KBM-7 (cell line): ENCODE measurements around the gene BAG5.

Experiments used
- DNase-seq: peaks from one replicate; pipeline ENCODE4 v3.0.0-alpha.2; 2015
- in situ Hi-C: fragments of 300-500 bp; cut with MboI; formaldehyde crosslinking; loops from 2 replicates; pipeline ENCODE4 v1.14.3; 2020; ENCODE audit warnings: low sequenced_read_pairs, low pct_unique_long_range_greater_than_20kb, mixed read lengths

Gene BAG5

GRCh38 chr14:103537175-103537990, 25.1 kb downstream of the BAG5 start:
- in situ Hi-C loops, result no loop called here
- DNase-seq, result no peak

- in situ Hi-C loops, result no loop called here
- no peak for DNase-seq
Measured at GRCh38 chr14:103536693-103537092, 25.8 kb downstream of the BAG5 start.

- DNase-seq, result no peak
- in situ Hi-C loops, result no loop called here
Measured at GRCh38 chr14:103535891-103536565, 26.4 kb downstream of the BAG5 start.

GRCh38 chr14:103535081-103535890, 27.2 kb downstream of the BAG5 start:
- no peak for DNase-seq
- in situ Hi-C loops, result no loop called here

- DNase-seq, result no peak
- in situ Hi-C loops, result no loop called here
Measured at GRCh38 chr14:103534576-103535061, 27.8 kb downstream of the BAG5 start.

- in situ Hi-C loops, result no loop called here
- DNase-seq, result no peak
Measured at GRCh38 chr14:103533999-103534575, 28.4 kb downstream of the BAG5 start.

- no peak for DNase-seq
- in situ Hi-C loops, result no loop called here
Measured at GRCh38 chr14:103533137-103533998, 29.1 kb downstream of the BAG5 start.

- in situ Hi-C loops, result no loop called here
- DNase-seq, result no peak
Measured at GRCh38 chr14:103532216-103533136, 30.0 kb downstream of the BAG5 start.

GRCh38 chr14:103531421-103532215, 30.8 kb downstream of the BAG5 start:
- in situ Hi-C loops, result no loop called here
- DNase-seq, result no peak

GRCh38 chr14:103530831-103531230, 31.6 kb downstream of the BAG5 start:
- DNase-seq, result no peak
- in situ Hi-C loops, result no loop called here

GRCh38 chr14:103530390-103530789, 32.1 kb downstream of the BAG5 start:
- no peak for DNase-seq
- in situ Hi-C loops, result no loop called here

GRCh38 chr14:103529383-103530365, 32.8 kb downstream of the BAG5 start:
- no peak for DNase-seq
- in situ Hi-C loops, result no loop called here

- DNase-seq, result peak; percentile 35
- in situ Hi-C loops, result no loop called here
Measured at GRCh38 chr14:103528587-103529382, 33.7 kb downstream of the BAG5 start, which contains the start of gene TRMT61A. TRMT61A (plus strand) TSS chr14:103529196; CDS start chr14:103529979, 783 bp downstream.

- no peak for DNase-seq
- in situ Hi-C loops, result no loop called here
Measured at GRCh38 chr14:103528146-103528586, 34.3 kb downstream of the BAG5 start.
